Right cardiac atrium (tissue), 5 donors: ENCODE measurements around the gene ARHGAP1. TPM values are rescaled to one million over a fixed set of nuclear protein-coding genes. Genes with fewer than 3 reads are reported as not detected.
"Not testable (repeated sequence)": the region's sequence is repeated elsewhere in the genome, so short reads cannot be mapped to it uniquely, and the experiment has no call there.

Experiments used
- ATAC-seq, 2 donors: fragments of 200-7000 bp; cut with Tn5 transposase; one replicate each; pipeline versions ENCODE4 v1.8.0 to v1.9.1; 2020; ENCODE audit warnings: moderate library complexity in 2 of 2, mild to moderate bottlenecking in 1 of 2
- DNase-seq, 3 donors: peaks; one replicate each; pipeline ENCODE4 v3.0.0-alpha.2; 2020
- H3K27ac ChIP-seq: one replicate; pipeline ENCODE4 v1.5.1; 2013; ENCODE audit warnings: mild to moderate bottlenecking, low read length, control low read depth, moderate library complexity
- H3K27me3 ChIP-seq: one replicate; pipeline ENCODE4 v1.6.1; 2013; ENCODE audit not compliant: control insufficient read depth, insufficient read depth
- H3K4me1 ChIP-seq: one replicate; pipeline ENCODE4 v1.6.1; 2013; ENCODE audit warnings: low read length; ENCODE audit not compliant: control insufficient read depth, insufficient read depth
- H3K4me3 ChIP-seq: one replicate; pipeline ENCODE4 v1.5.1; 2013; ENCODE audit warnings: low read length, control low read depth
- H3K9me3 ChIP-seq: one replicate; pipeline ENCODE4 v1.6.1; 2013; ENCODE audit warnings: low read length; ENCODE audit not compliant: control insufficient read depth
- whole genome bisulfite sequencing: extraction: QIAGEN DNeasy Blood & Tissue Kit; methylation state at CpG from one replicate; pipeline ENCODE4 v1.1.7; 2013; 5-methylcytosine and 5-hydroxymethylcytosine counted together
- intact Hi-C, 4 donors: fragments of 100-400 bp; cut with DNase I; formaldehyde crosslinking; loops; one replicate each; pipeline versions ENCODE4 v1.11.0 to v1.14.0; 2022 to 2023
- polyA plus RNA-seq: library from polyadenylated mRNA; stranded (reverse); fragments of 200-250 nt; gene quantifications from one replicate; pipeline ENCODE4 v1.2.3, GENCODE V29; 2013
- total RNA-seq, 4 donors: library from RNA; stranded (reverse); fragmentation: NEBNext Ultra II Directional; extraction: Animal tissue kit (Norgen Biotek cat#: 25700); gene quantifications; one replicate each; pipeline ENCODE4 v1.2.1, GENCODE V29; 2021
- donor health status: healthy with polysubstance abuse.
- donor health status: DM: no; HTN: yes; CAD: no.
- donor health status: DM: no; HTN: no; CAD: no.
- donor health status: DM: no; HTN: yes; CAD: no; lungs with severe emphysema.
- donor health status: DM: yes; HTN: yes; CAD: no.

Gene ARHGAP1
- total and polyA plus RNA-seq, 5 donors, result 53.4 to 112 (median 105) TPM

- intact Hi-C loops, result no loop called here
- Histone ChIP-seq H3K27ac (no peak overlapping the region), H3K4me3 (no peak overlapping the region), H3K9me3 (no peaks in the 10 kb centered on the region), H3K4me1 (no peaks in the 10 kb centered on the region), H3K27me3 (no peaks in the 10 kb centered on the region)
- DNase-seq, result no peak
- no peak for ATAC-seq
- 95% methylated on average over 11 of the region's 11 CpGs for WGBS
Observed at GRCh38 chr11:46722566-46723358, 22.3 kb upstream of the ARHGAP1 start.

- Histone ChIP-seq H3K4me1 (no peaks in the 10 kb centered on the region), H3K27me3 (no peaks in the 10 kb centered on the region), H3K4me3 (no peak overlapping the region), H3K9me3 (no peaks in the 10 kb centered on the region), H3K27ac (no peak overlapping the region)
- DNase-seq, result no peak
- no peak for ATAC-seq
- intact Hi-C loops, result no loop called here
- WGBS, result 86% methylated on average over 6 of the region's 6 CpGs
Observed at GRCh38 chr11:46721286-46721685, 20.9 kb upstream of the ARHGAP1 start.

- no peak overlapping the region for H3K4me3 ChIP-seq
- no peaks in the 10 kb centered on the region for H3K27me3 ChIP-seq
- WGBS, result 92% methylated on average over 25 of the region's 25 CpGs
- peak in 1 of 2 donors; percentile 26 for ATAC-seq
- H3K27ac ChIP-seq, result no peak overlapping the region
- DNase-seq, result no peak
- intact Hi-C loops, result no loop called here
- no peaks in the 10 kb centered on the region for H3K9me3 ChIP-seq
- H3K4me1 ChIP-seq, result no peaks in the 10 kb centered on the region
Observed at GRCh38 chr11:46719543-46720218, 19.3 kb upstream of the ARHGAP1 start.

- ATAC-seq, result peak in 1 of 2 donors; percentile 14
Observed at GRCh38 chr11:46719048-46719542, 18.7 kb upstream of the ARHGAP1 start, which contains the start of gene F2. Gene F2 (plus strand): TSS chr11:46719213. CDS start chr11:46719236, 23 bp downstream.

GRCh38 chr11:46718155-46719019 is 18.0 kb upstream of the ARHGAP1 start:
- Histone ChIP-seq H3K4me1 (no peaks in the 10 kb centered on the region), H3K9me3 (no peaks in the 10 kb centered on the region), H3K27ac (no peak overlapping the region), H3K27me3 (no peaks in the 10 kb centered on the region), H3K4me3 (no peak overlapping the region)
- peak; percentile 47 to 72 for ATAC-seq
- intact Hi-C loops, result no loop called here
- no peak for DNase-seq
- WGBS, result 83% methylated on average over 11 of the region's 11 CpGs

More at GRCh38 chr11:46719048-46719542, 18.7 kb upstream of the ARHGAP1 start, which contains the start of gene F2:
- Histone ChIP-seq H3K4me3 (no peak within 1 kb of the TSS), H3K9me3 (no peaks in the 10 kb centered on the region), H3K4me1 (no peaks in the 10 kb centered on the region), H3K27me3 (no peaks in the 10 kb centered on the region), H3K27ac (no peak within 1 kb of the TSS)
- intact Hi-C loops, result no loop called here
- WGBS, result 75% methylated on average over 7 of the region's 7 CpGs
- no peak for DNase-seq

- H3K27ac ChIP-seq, H3K4me1 ChIP-seq, H3K4me3 ChIP-seq, intact Hi-C loops, H3K9me3 ChIP-seq, H3K27me3 ChIP-seq, ATAC-seq, DNase-seq: not testable (repeated sequence)
- 95% methylated on average over 2 of the region's 2 CpGs for WGBS
Observed at GRCh38 chr11:46717825-46718154, 17.4 kb upstream of the ARHGAP1 start.

- ATAC-seq, result no peak
- intact Hi-C loops, result no loop called here
- no peaks in the 10 kb centered on the region for H3K9me3 ChIP-seq
- DNase-seq, result no peak
- no peak overlapping the region for H3K27ac ChIP-seq
- WGBS, result 93% methylated on average over 7 of the region's 7 CpGs
- H3K27me3 ChIP-seq, result no peaks in the 10 kb centered on the region
- H3K4me1 ChIP-seq, result peaks cover 2% of the 10 kb centered on the region
- H3K4me3 ChIP-seq, result no peak overlapping the region
Observed at GRCh38 chr11:46712874-46713576, 12.6 kb upstream of the ARHGAP1 start.

- no peak for ATAC-seq
- no peak for DNase-seq
- Histone ChIP-seq H3K27ac (peak overlapping the region; percentile 87), H3K4me3 (no peak overlapping the region), H3K9me3 (no peaks in the 10 kb centered on the region), H3K27me3 (no peaks in the 10 kb centered on the region), H3K4me1 (peaks cover 2% of the 10 kb centered on the region)
- 50% methylated on average over 5 of the region's 5 CpGs for WGBS
- intact Hi-C loops, result no loop called here
Observed at GRCh38 chr11:46711303-46711702, 10.9 kb upstream of the ARHGAP1 start.

GRCh38 chr11:46710821-46711269 is 10.4 kb upstream of the ARHGAP1 start:
- ATAC-seq (peak; percentile 96), DNase-seq (peak; percentile 71 to 80 (median 79))
- 34% methylated on average over 10 of the region's 10 CpGs for WGBS
- intact Hi-C loops, result no loop called here
- Histone ChIP-seq H3K27ac (peak overlapping the region; percentile 87), H3K4me3 (no peak overlapping the region), H3K4me1 (peaks cover 2% of the 10 kb centered on the region), H3K9me3 (no peaks in the 10 kb centered on the region), H3K27me3 (no peaks in the 10 kb centered on the region)

GRCh38 chr11:46709351-46709750 is 8.9 kb upstream of the ARHGAP1 start:
- H3K27me3 ChIP-seq, intact Hi-C loops, DNase-seq, H3K4me1 ChIP-seq, H3K9me3 ChIP-seq, ATAC-seq, H3K27ac ChIP-seq, H3K4me3 ChIP-seq: not testable (repeated sequence)
- 95% methylated on average over 9 of the region's 9 CpGs for WGBS
